AG09319 (cell line): ENCODE data around the gene NUP35.

Experiments used
- DNase-seq: peaks from one replicate; pipeline ENCODE4 v3.0.0-alpha.2; 2010; ENCODE audit warnings: low read depth; ENCODE audit errors: extremely low read depth
- TF ChIP-seq, protein P1 (sequence below): IDR thresholded peaks from 2 replicates; pipeline ENCODE4 v1.5.1; 2011; ENCODE audit warnings: low read depth, mild to moderate bottlenecking, inconsistent platforms, low read length, moderate library complexity

NUP35 gene

DNA sequence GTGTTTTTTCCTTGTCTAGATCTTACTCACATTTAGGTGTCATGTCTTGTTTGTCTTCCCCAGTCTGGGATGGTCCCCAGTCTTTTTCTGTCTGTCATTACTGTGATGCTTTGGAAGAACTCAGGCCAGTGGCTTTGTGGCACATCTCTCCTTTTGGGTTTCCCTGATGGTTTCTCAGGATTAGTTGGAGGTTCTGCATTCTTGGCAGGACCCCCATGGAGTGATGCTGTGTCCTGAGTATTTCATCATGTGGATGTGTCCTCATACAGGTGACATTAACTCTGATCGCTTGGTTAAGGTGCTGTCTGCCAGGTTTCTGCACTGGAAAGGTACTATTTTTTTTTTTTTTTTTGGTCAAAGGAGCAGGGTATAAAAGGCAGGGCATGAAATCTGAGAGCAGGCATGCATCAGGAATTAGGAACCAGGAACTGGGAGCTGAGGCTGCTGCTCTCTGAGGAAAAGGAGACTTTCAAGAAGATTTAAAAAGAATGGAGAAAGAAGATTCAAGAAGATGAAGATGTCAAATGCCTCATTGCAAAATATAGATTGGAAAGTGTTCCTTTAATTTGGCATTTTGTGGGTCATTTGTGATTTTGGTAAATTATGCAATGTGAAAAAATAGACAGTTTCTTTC lies 85.3 kb downstream of the NUP35 start:
- TF ChIP-seq, protein P1, sequence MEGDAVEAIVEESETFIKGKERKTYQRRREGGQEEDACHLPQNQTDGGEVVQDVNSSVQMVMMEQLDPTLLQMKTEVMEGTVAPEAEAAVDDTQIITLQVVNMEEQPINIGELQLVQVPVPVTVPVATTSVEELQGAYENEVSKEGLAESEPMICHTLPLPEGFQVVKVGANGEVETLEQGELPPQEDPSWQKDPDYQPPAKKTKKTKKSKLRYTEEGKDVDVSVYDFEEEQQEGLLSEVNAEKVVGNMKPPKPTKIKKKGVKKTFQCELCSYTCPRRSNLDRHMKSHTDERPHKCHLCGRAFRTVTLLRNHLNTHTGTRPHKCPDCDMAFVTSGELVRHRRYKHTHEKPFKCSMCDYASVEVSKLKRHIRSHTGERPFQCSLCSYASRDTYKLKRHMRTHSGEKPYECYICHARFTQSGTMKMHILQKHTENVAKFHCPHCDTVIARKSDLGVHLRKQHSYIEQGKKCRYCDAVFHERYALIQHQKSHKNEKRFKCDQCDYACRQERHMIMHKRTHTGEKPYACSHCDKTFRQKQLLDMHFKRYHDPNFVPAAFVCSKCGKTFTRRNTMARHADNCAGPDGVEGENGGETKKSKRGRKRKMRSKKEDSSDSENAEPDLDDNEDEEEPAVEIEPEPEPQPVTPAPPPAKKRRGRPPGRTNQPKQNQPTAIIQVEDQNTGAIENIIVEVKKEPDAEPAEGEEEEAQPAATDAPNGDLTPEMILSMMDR = no peak
- no peak for DNase-seq
